ENCODE measurements around the gene UBE2Q1.

UBE2Q1 gene

DNA sequence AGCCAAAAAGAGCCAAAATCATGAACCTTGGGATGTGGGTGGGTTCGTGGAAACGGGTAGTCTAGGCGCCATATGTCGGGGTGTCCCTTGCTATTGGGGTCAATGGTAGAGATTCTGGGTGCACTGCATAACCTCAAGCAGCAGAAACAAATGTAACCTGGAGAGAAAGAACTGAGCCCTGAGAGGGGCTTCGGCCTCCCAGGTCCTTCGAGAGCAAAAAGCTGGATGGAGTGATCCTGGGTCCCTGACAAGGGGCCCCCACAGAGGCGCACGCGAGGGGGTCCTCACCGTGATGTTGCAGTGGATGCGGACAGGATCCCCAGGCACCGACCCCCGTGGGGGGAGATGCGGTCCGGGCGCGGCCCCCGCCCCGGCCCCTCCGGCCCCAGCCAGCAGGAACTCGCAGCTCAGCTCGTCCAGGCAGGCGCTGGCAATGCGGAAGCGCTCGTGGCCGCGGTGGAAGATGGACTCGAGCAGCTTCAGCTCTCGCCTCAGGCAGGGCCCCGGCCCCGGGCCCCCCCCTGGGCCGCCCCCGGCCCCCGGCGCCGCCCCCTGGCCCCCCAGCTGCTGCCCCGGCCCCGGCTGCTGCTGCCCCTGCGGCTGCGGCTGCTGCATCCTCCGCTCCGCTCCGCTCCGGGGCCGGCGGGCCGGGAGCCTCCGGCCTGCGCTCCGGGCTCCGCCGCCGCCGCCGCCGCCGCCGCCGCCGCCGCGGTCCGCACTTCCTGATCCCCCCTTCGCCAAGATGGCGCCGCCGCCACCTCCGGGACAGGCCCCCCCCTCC, at the start of gene UBE2Q1:
TSS of gene UBE2Q1 (minus strand) at position 724 of the 781 bp plus-strand sequence. CDS start at position 615, 109 bp downstream.
- no peak for DNase-seq

DNA sequence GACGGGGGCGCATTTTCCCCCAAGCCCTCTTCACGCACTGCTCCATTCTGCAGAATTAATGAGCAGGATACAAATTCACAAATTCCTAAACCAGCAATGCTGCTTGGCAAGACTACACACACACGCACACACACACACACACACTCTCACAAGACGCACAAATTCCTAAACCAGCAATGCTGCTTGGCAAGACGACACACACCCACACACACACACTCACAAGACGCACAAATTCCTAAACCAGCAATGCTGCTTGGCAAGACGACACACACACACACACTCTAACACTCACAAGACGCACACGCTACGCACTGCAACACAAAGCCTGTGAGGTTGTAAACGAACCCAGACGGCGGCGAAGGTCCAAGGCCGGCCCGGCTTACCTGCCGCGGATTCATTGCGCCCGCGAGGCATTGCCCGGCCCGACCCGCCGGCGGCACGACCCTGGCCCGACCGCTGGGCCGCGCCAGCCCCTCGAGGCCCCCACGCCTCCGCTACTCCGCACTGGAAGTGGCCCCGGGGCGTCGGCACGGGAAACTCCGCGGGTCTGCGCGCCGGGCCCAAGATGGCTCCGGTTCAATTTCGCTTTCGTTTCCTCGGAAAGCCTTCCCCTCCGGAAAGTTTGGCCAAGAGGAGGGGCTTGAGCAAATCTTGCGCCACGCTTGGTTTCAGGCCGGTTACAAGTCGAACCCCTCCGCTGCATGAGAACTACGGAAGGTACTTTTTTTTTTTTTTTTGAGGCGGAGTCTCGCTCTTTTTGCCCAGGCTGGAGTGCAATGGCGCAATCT, 49.3 kb upstream of the UBE2Q1 start, which contains the start of gene ADAR:
TSS of gene ADAR (minus strand) at position 578 of the 788 bp plus-strand sequence. CDS start at position 398, 180 bp downstream.
- peak; percentile 80 for DNase-seq

GRCh38 chr1:154607106-154607608, 48.7 kb upstream of the UBE2Q1 start:
- DNase-seq = no peak

GRCh38 chr1:154605534-154605933, 47.1 kb upstream of the UBE2Q1 start:
- DNase-seq = no peak

GRCh38 chr1:154603317-154603716, 44.9 kb upstream of the UBE2Q1 start:
- no peak for DNase-seq

- no peak for DNase-seq
These were observed 41.2 kb upstream of the UBE2Q1 start for GRCh38 chr1:154599658-154600057.

- DNase-seq = no peak
These were observed 40.6 kb upstream of the UBE2Q1 start for GRCh38 chr1:154598871-154599635.

DNA sequence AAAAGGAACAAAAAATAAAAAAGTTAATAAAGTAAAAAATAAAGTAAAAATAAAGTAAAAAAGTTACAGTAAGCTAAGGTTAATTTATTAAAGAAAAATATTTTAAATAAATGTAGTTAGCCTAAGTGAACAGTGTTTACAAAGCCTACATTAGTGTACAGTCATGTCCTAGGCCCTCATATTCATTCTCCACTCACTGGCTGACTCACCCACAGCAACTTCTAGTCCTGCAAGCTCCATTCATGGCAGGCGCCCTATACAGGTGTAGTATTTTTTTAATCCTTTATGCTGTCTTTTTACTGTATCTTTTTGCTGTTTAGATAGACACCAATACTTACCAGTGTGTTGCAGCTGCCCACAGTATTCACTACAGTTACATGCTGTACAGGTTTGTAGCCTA, 37.2 kb upstream of the UBE2Q1 start:
- DNase-seq = no peak

- no peak for DNase-seq
These were observed 36.3 kb upstream of the UBE2Q1 start for GRCh38 chr1:154594811-154595210.

- no peak for DNase-seq
These were observed 34.9 kb upstream of the UBE2Q1 start for GRCh38 chr1:154593390-154593789.

DNA sequence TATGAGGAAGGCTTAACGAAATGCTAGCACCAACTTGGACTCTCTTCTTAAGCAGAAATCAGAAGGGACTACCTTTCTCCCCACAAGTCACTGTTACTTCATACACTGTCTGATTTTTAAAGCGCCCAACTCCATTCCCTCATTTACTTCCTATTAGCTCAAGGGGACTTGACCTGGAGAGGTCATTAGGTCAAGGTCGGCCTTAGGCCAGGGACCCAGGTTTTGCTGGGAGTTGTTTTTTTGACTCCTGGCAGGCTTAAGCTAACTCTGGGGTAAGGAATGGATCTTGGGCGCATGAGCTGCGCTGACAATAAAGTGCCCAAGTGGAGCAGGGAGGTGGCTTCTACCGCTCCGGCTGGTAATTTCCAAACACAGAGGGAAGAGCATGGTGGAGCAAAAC, 32.7 kb upstream of the UBE2Q1 start:
- no peak for DNase-seq

- DNase-seq = no peak
These were observed 32.3 kb upstream of the UBE2Q1 start for GRCh38 chr1:154590756-154591155.

DNA sequence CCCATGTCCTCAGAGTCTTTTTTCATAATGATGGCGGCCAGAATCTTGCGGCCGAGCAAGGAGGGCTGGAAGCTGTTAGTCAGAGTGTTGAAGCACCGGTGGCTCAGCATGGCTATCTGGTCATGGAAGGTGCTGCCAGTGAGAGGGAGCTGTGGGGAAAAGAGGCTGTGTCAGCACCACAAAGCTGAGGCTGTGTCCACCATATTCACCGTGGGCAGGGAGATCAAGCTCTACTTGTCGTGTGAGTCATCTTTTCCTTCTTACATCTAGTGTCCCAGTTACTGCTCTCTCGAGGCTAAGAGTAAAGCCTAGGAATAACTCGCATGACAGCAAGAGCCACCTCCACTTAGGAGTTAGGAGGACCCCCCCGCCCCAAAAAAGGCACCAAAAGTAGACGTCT, 31.3 kb upstream of the UBE2Q1 start:
- no peak for DNase-seq

DNA sequence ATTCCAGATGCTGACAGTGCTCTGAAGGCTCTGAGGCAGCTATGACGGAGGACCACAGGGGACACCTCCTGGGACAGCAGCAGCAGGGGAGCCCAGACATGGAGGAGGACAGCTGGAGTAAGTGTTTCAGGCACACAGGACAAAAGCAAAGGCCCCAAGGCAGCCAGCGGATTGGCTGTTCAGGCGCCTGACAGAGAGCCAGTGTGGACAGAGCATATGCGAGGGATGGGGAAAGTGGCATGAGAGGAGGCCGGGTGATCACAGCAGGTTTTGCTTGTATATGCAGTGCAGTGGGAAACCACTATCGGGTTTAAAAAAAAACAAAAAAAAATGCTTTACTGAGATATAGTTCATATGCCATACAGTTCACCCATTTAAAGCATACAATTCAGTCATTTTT, 28.2 kb upstream of the UBE2Q1 start:
- no peak for DNase-seq

- DNase-seq = no peak
These were observed 27.8 kb upstream of the UBE2Q1 start for GRCh38 chr1:154586231-154586630.

DNA sequence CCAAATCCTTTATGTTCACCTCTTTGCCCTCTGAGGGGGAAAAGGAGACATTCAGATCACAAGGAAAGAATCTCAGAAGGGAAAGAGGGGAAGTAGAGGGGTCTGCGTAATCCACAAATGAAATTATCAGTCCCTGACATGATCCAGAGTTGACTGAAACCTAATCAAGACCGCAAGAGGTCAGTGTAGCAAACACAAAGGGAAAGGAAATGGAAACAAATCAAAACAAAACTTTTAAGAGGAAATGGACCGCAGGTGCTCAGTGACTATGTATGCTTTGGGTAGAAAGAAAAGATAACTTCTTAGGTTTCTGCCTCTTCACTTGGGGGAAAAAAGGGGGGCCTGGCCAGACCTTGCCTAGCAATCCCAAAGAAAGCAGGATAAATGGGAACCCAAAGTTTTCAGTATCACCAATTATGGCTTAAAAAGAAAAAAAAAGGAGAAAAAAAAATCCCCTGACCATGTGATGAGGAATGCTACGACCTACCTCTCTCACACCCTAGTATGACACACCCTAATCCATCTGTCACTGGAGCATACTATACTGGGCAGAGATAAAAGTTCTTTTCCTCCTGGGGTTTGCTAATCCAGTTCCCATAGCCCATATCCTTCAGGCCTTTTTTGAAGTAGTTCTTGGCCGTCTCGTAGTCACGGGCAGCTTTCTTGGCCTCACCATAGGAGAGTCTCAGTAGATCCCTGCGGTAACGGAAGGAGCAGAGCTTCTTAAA, 26.0 kb upstream of the UBE2Q1 start:
- DNase-seq = no peak

DNA sequence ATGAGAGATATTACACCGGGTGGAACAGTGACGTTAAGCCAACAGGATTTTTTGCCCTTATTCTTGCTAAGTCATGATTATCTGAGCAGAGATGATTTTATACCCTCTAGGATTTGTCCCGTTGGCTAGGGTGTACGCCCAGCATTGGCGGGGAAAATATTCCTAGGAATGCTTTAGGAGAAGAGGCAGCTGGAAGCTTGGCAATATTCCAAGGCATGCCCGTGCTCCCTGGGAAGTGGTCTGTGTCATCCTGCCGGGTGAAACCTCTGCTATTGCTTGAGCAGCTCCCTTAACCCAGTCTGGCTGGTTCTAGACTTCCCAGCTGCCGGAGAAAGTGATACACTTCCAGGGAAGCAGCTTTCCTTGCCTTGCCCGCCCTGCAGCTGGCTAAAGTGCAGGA, 25.3 kb upstream of the UBE2Q1 start:
- peak; percentile 28 for DNase-seq

- DNase-seq = no peak
These were observed 24.4 kb upstream of the UBE2Q1 start for GRCh38 chr1:154582885-154583284.

GRCh38 chr1:154581766-154582165, 23.3 kb upstream of the UBE2Q1 start:
- DNase-seq = no peak

- DNase-seq = no peak
These were observed 20.9 kb upstream of the UBE2Q1 start for GRCh38 chr1:154579374-154579773.

DNA sequence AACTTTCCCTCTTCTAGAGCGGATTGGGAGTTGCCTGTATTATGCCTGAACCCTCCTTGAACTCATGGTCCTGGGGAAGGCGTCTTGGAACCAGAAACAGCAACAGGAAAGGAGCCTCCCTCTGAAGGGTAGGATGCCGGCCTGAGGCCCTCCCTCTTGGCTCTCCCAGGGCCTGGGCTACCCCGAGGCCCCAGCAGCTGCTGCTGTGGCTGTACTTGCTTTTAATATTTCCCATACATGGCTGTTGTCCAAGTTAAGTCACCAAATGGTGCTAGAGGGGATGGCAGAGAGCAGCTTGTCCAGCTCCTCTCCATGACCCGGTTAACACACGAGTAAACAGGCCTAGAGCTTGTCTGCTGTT, 19.6 kb upstream of the UBE2Q1 start:
- no peak for DNase-seq

- no peak for DNase-seq
These were observed 19.0 kb upstream of the UBE2Q1 start for GRCh38 chr1:154577346-154578057.
